Femur (tissue), 1 donor: ENCODE measurements around the gene POLR3F.
"Not testable (repeated sequence)": the region's sequence is repeated elsewhere in the genome, so short reads cannot be mapped to it uniquely, and the experiment has no call there.

Experiments used
- DNase-seq: peaks from one replicate; pipeline ENCODE4 v3.0.0-alpha.2; 2017

The POLR3F gene

GRCh38 chr20:18466894-18467730 is at the start of gene POLR3F, which contains the start of gene DZANK1:
Gene POLR3F, plus strand, starts transcription at chr20:18467390. Its CDS starts 117 bp downstream, at chr20:18467507.
Gene DZANK1, minus strand, starts transcription at chr20:18467030. Its CDS starts 1,672 bp downstream, at chr20:18465358.
- peak; percentile 97 for DNase-seq

GRCh38 chr20:18421608-18422007 is 45.6 kb upstream of the POLR3F start:
- DNase-seq, result no peak

GRCh38 chr20:18427214-18427613 is 40.0 kb upstream of the POLR3F start:
- DNase-seq, result no peak

GRCh38 chr20:18428490-18429173 is 38.6 kb upstream of the POLR3F start:
- no peak for DNase-seq

- no peak for DNase-seq
These were observed 36.9 kb upstream of the POLR3F start for GRCh38 chr20:18430172-18430826.

- no peak for DNase-seq
These were observed 36.0 kb upstream of the POLR3F start for GRCh38 chr20:18431206-18431605.

GRCh38 chr20:18436847-18437246 is 30.3 kb upstream of the POLR3F start:
- DNase-seq, result no peak

GRCh38 chr20:18440403-18440802 is 26.8 kb upstream of the POLR3F start:
- DNase-seq, result no peak

- DNase-seq, result no peak
These were observed 23.3 kb upstream of the POLR3F start for GRCh38 chr20:18443886-18444285.

- DNase-seq, result no peak
These were observed 10.6 kb upstream of the POLR3F start for GRCh38 chr20:18456600-18456999.

- no peak for DNase-seq
These were observed 1.5 kb upstream of the POLR3F start for GRCh38 chr20:18465536-18466200.

- DNase-seq, result no peak
These were observed 656 bp upstream of the POLR3F start for GRCh38 chr20:18466574-18466893.

- no peak for DNase-seq
These were observed 10.0 kb downstream of the POLR3F start for GRCh38 chr20:18477218-18477617.

GRCh38 chr20:18477821-18478220 is 10.6 kb downstream of the POLR3F start:
- no peak for DNase-seq

GRCh38 chr20:18481596-18481995 is 14.4 kb downstream of the POLR3F start:
- DNase-seq, result no peak

- no peak for DNase-seq
These were observed 21.1 kb downstream of the POLR3F start for GRCh38 chr20:18488301-18488700.

- DNase-seq, result peak; percentile 21
These were observed 28.9 kb downstream of the POLR3F start for GRCh38 chr20:18496042-18496441.

GRCh38 chr20:18496740-18497592 is 29.8 kb downstream of the POLR3F start, which contains the start of gene RBBP9:
Gene RBBP9, minus strand, starts transcription at chr20:18497225. Its CDS starts 58 bp downstream, at chr20:18497167.
- peak; percentile 92 for DNase-seq

- no peak for DNase-seq
These were observed 30.4 kb downstream of the POLR3F start for GRCh38 chr20:18497603-18498002.

GRCh38 chr20:18501672-18502071 is 34.5 kb downstream of the POLR3F start:
- DNase-seq, result not testable (repeated sequence)

GRCh38 chr20:18504479-18505060 is 37.4 kb downstream of the POLR3F start:
- no peak for DNase-seq

GRCh38 chr20:18506744-18507143 is 39.6 kb downstream of the POLR3F start:
- no peak for DNase-seq
